Activated CD4-positive, alpha-beta memory T cell treated with anti-CD3 and anti-CD28 coated beads for 36 hours (primary cell): ENCODE data around the gene RBMS3. TPM values are rescaled to one million over a fixed set of nuclear protein-coding genes. Genes with fewer than 3 reads are reported as not detected.
"Not testable (repeated sequence)": the region's sequence is repeated elsewhere in the genome, so short reads cannot be mapped to it uniquely, and the experiment has no call there.

Experiments used
- CTCF ChIA-PET: fragments of 350-600 bp; sonication (Branson Sonifier 250); formaldehyde crosslinking; loops from one replicate; lab custom pipeline; 2021; ENCODE audit warnings: antibody characterized with exemption, inconsistent platforms; lab: Charles Lee
- POLR2A ChIA-PET: fragments of 350-600 bp; sonication (Branson Sonifier 250); formaldehyde crosslinking; loops from one replicate; lab custom pipeline; 2021; ENCODE audit warnings: antibody characterized with exemption; lab: Charles Lee
- DNase-seq: peaks from one replicate; pipeline ENCODE4 v3.0.0-alpha.2; 2020
- H3K27ac Mint-ChIP-seq: one replicate; pipeline ENCODE4 v1.8.0; 2021; ENCODE audit warnings: mixed read lengths
- H3K27me3 Mint-ChIP-seq: one replicate; pipeline ENCODE4 v1.8.0; 2021; ENCODE audit warnings: mixed read lengths
- H3K36me3 Mint-ChIP-seq: one replicate; pipeline ENCODE4 v1.8.0; 2021; ENCODE audit warnings: mixed read lengths
- H3K4me1 Mint-ChIP-seq: one replicate; pipeline ENCODE4 v1.8.0; 2021; ENCODE audit warnings: low read depth, mixed read lengths
- H3K4me3 Mint-ChIP-seq: one replicate; pipeline ENCODE4 v1.8.0; 2021; ENCODE audit warnings: mild to moderate bottlenecking, mixed read lengths
- H3K9me3 Mint-ChIP-seq: one replicate; pipeline ENCODE4 v1.8.0; 2021; ENCODE audit warnings: mixed read lengths
- intact Hi-C: fragments of 100-400 bp; cut with micrococcal nuclease; formaldehyde crosslinking; loops from one replicate; pipeline ENCODE4 v1.15.1; 2023
- total RNA-seq, 2 experiments: library from RNA; stranded (reverse); gene quantifications; one replicate each; pipeline ENCODE4 v1.2.3, GENCODE V29; 2021

Gene RBMS3
- total RNA-seq, 2 experiments from 2014 or later = 1.6 TPM

GRCh38 chr3:29665688-29666087, 384.8 kb downstream of the RBMS3 start:
- Mint-ChIP-seq H3K4me3 (no peak overlapping the region), H3K27ac (no peak overlapping the region), H3K36me3 (no peaks in the 10 kb centered on the region), H3K9me3 (no peaks in the 10 kb centered on the region), H3K4me1 (no peaks in the 10 kb centered on the region), H3K27me3 (no peaks in the 10 kb centered on the region)
- intact Hi-C loops = no loop called here
- POLR2A ChIA-PET = no interaction called here
- CTCF ChIA-PET = no interaction called here
- no peak for DNase-seq

GRCh38 chr3:29668233-29668632, 387.4 kb downstream of the RBMS3 start:
- Mint-ChIP-seq H3K36me3 (no peaks in the 10 kb centered on the region), H3K4me3 (no peak overlapping the region), H3K9me3 (peaks cover 2% of the 10 kb centered on the region), H3K4me1 (no peaks in the 10 kb centered on the region), H3K27ac (no peak overlapping the region), H3K27me3 (no peaks in the 10 kb centered on the region)
- intact Hi-C loops = no loop called here
- CTCF ChIA-PET = no interaction called here
- no peak for DNase-seq
- POLR2A ChIA-PET = no interaction called here

GRCh38 chr3:29668728-29669127, 387.9 kb downstream of the RBMS3 start:
- Mint-ChIP-seq H3K27ac (no peak overlapping the region), H3K36me3 (no peaks in the 10 kb centered on the region), H3K9me3 (peaks cover 2% of the 10 kb centered on the region), H3K4me1 (no peaks in the 10 kb centered on the region), H3K4me3 (no peak overlapping the region), H3K27me3 (no peaks in the 10 kb centered on the region)
- intact Hi-C loops = no loop called here
- DNase-seq = no peak
- POLR2A ChIA-PET = no interaction called here
- CTCF ChIA-PET = no interaction called here

GRCh38 chr3:29670476-29670875, 389.6 kb downstream of the RBMS3 start:
- H3K27me3 Mint-ChIP-seq, POLR2A ChIA-PET, H3K36me3 Mint-ChIP-seq, intact Hi-C loops, DNase-seq, CTCF ChIA-PET, H3K4me3 Mint-ChIP-seq, H3K4me1 Mint-ChIP-seq, H3K9me3 Mint-ChIP-seq, H3K27ac Mint-ChIP-seq: not testable (repeated sequence)

GRCh38 chr3:29677421-29677820, 396.6 kb downstream of the RBMS3 start:
- H3K4me3 Mint-ChIP-seq = no peak overlapping the region
- ChIA-PET CTCF (no interaction called here), POLR2A (no interaction called here)
- no peak for DNase-seq
- intact Hi-C loops = no loop called here
- no peaks in the 10 kb centered on the region for H3K36me3 Mint-ChIP-seq
- H3K4me1 Mint-ChIP-seq = no peaks in the 10 kb centered on the region
- no peaks in the 10 kb centered on the region for H3K27me3 Mint-ChIP-seq
- peaks cover 8% of the 10 kb centered on the region for H3K9me3 Mint-ChIP-seq
- H3K27ac Mint-ChIP-seq = no peak overlapping the region

- no peak for DNase-seq
- Mint-ChIP-seq H3K9me3 (peaks cover 5% of the 10 kb centered on the region), H3K27ac (no peak overlapping the region), H3K4me1 (no peaks in the 10 kb centered on the region), H3K27me3 (no peaks in the 10 kb centered on the region), H3K36me3 (no peaks in the 10 kb centered on the region), H3K4me3 (no peak overlapping the region)
- CTCF ChIA-PET = interaction anchor here (1.5 kb wide), 1 partner anchor 19 kb away, joined by 3 read pairs; no protein-coding TSS in a partner anchor
- intact Hi-C loops = no loop called here
- POLR2A ChIA-PET = no interaction called here
Measured at GRCh38 chr3:29679944-29680343, 399.1 kb downstream of the RBMS3 start.

- no peak for DNase-seq
- Mint-ChIP-seq H3K36me3 (no peaks in the 10 kb centered on the region), H3K4me1 (peaks cover 6% of the 10 kb centered on the region), H3K9me3 (no peaks in the 10 kb centered on the region), H3K27ac (no peak overlapping the region), H3K4me3 (no peak overlapping the region), H3K27me3 (no peaks in the 10 kb centered on the region)
- POLR2A ChIA-PET = no interaction called here
- CTCF ChIA-PET = no interaction called here
- intact Hi-C loops = no loop called here
Measured at GRCh38 chr3:29683018-29683993, 402.4 kb downstream of the RBMS3 start.

GRCh38 chr3:29686889-29687592, 406.2 kb downstream of the RBMS3 start:
- no peak for DNase-seq
- no peak overlapping the region for H3K27ac Mint-ChIP-seq
- no peaks in the 10 kb centered on the region for H3K9me3 Mint-ChIP-seq
- intact Hi-C loops = no loop called here
- no peak overlapping the region for H3K4me3 Mint-ChIP-seq
- ChIA-PET CTCF (no interaction called here), POLR2A (interaction anchor here (0.7 kb wide), 1 partner anchor 1020 kb away, joined by 3 read pairs; no protein-coding TSS in a partner anchor)
- H3K4me1 Mint-ChIP-seq = peaks cover 6% of the 10 kb centered on the region
- no peaks in the 10 kb centered on the region for H3K27me3 Mint-ChIP-seq
- no peaks in the 10 kb centered on the region for H3K36me3 Mint-ChIP-seq

GRCh38 chr3:29690686-29691353, 409.9 kb downstream of the RBMS3 start:
- H3K27ac Mint-ChIP-seq = no peak overlapping the region
- no peaks in the 10 kb centered on the region for H3K36me3 Mint-ChIP-seq
- intact Hi-C loops = no loop called here

GRCh38 chr3:29693863-29694262, 413.0 kb downstream of the RBMS3 start:
- intact Hi-C loops = no loop called here
- H3K27me3 Mint-ChIP-seq = peaks cover 1% of the 10 kb centered on the region
- no peak for DNase-seq
- H3K9me3 Mint-ChIP-seq = no peaks in the 10 kb centered on the region
- ChIA-PET POLR2A (no interaction called here), CTCF (no interaction called here)
- H3K4me1 Mint-ChIP-seq = no peaks in the 10 kb centered on the region
- no peaks in the 10 kb centered on the region for H3K36me3 Mint-ChIP-seq
- H3K4me3 Mint-ChIP-seq = no peak overlapping the region
- no peak overlapping the region for H3K27ac Mint-ChIP-seq

More at GRCh38 chr3:29690686-29691353, 409.9 kb downstream of the RBMS3 start:
- no peaks in the 10 kb centered on the region for H3K9me3 Mint-ChIP-seq
- peaks cover 1% of the 10 kb centered on the region for H3K27me3 Mint-ChIP-seq
- H3K4me1 Mint-ChIP-seq = peaks cover 6% of the 10 kb centered on the region
- POLR2A ChIA-PET = no interaction called here
- H3K4me3 Mint-ChIP-seq = no peak overlapping the region
- CTCF ChIA-PET = no interaction called here
- DNase-seq = no peak

- H3K4me1 Mint-ChIP-seq = no peaks in the 10 kb centered on the region
- no peak for DNase-seq
- ChIA-PET POLR2A (no interaction called here), CTCF (no interaction called here)
- H3K27me3 Mint-ChIP-seq = peaks cover 1% of the 10 kb centered on the region
- no peak overlapping the region for H3K4me3 Mint-ChIP-seq
- H3K27ac Mint-ChIP-seq = no peak overlapping the region
- intact Hi-C loops = no loop called here
- no peaks in the 10 kb centered on the region for H3K9me3 Mint-ChIP-seq
- no peaks in the 10 kb centered on the region for H3K36me3 Mint-ChIP-seq
Measured at GRCh38 chr3:29694331-29694730, 413.5 kb downstream of the RBMS3 start.

GRCh38 chr3:29694783-29695182, 413.9 kb downstream of the RBMS3 start:
- ChIA-PET CTCF (no interaction called here), POLR2A (no interaction called here)
- intact Hi-C loops = no loop called here
- no peak overlapping the region for H3K27ac Mint-ChIP-seq
- no peaks in the 10 kb centered on the region for H3K4me1 Mint-ChIP-seq
- no peaks in the 10 kb centered on the region for H3K36me3 Mint-ChIP-seq
- DNase-seq = no peak
- no peak overlapping the region for H3K4me3 Mint-ChIP-seq
- no peaks in the 10 kb centered on the region for H3K9me3 Mint-ChIP-seq
- H3K27me3 Mint-ChIP-seq = peaks cover 1% of the 10 kb centered on the region
